Erythroblast (primary cell): ENCODE results near the gene ARAP3.

Source experiments
- GATA1 ChIP-seq: IDR thresholded peaks from 2 replicates; pipeline ENCODE4 v1.6.1; 2011; ENCODE audit warnings: low read depth, mild to moderate bottlenecking, control low read depth, low read length, moderate library complexity
- POLR2A ChIP-seq: IDR thresholded peaks from 2 replicates; pipeline ENCODE4 v1.6.1; 2011; ENCODE audit warnings: mild to moderate bottlenecking, low read length

GRCh38 chr5:141685591-141685990 is 3.6 kb upstream of the ARAP3 start:
- no peak for TF ChIP-seq POLR2A
- no peak for TF ChIP-seq GATA1
